WTC11 (cell line): ENCODE data around the gene CFAP119. TPM values are rescaled to one million over a fixed set of nuclear protein-coding genes. Genes with fewer than 3 reads are reported as not detected.

Experiments used
- ATAC-seq: fragments of 200-7000 bp; cut with Tn5 transposase; 2 replicates; pipeline ENCODE4 v1.10.0; 2021; ENCODE audit warnings: mild to moderate bottlenecking, moderate library complexity
- CTCF ChIA-PET: fragments of 300-600 bp; sonication (Branson Sonifier 250); formaldehyde crosslinking; loops from one replicate; lab custom pipeline; 2021; ENCODE audit warnings: antibody characterized with exemption; lab: Charles Lee
- POLR2A ChIA-PET: fragments of 350-600 bp; sonication (Branson Sonifier 250); formaldehyde crosslinking; loops from one replicate; lab custom pipeline; 2021; ENCODE audit warnings: antibody characterized with exemption; lab: Charles Lee
- DNase-seq: peaks from one replicate; pipeline ENCODE4 v3.0.0; 2021; ENCODE audit warnings: low spot score
- H3K27ac Mint-ChIP-seq: 2 replicates; pipeline ENCODE4 v1.8.0; 2021; ENCODE audit warnings: mixed read lengths
- H3K27me3 Mint-ChIP-seq: 2 replicates; pipeline ENCODE4 v1.8.0; 2021; ENCODE audit warnings: low read depth, mild to moderate bottlenecking, moderate library complexity, mixed read lengths
- H3K36me3 Mint-ChIP-seq: 2 replicates; pipeline ENCODE4 v1.8.0; 2021; ENCODE audit warnings: mixed read lengths
- H3K4me1 Mint-ChIP-seq: 2 replicates; pipeline ENCODE4 v1.8.0; 2022; ENCODE audit warnings: mixed read lengths
- H3K4me3 Mint-ChIP-seq: 2 replicates; pipeline ENCODE4 v1.8.0; 2021; ENCODE audit warnings: mild to moderate bottlenecking, moderate library complexity, mixed read lengths
- H3K9me3 Mint-ChIP-seq: 2 replicates; pipeline ENCODE4 v1.8.0; 2021; ENCODE audit warnings: mixed read lengths
- AR ChIP-seq: fragments of 250-450 bp; sonication (Bioruptor Pico); IDR thresholded peaks from 2 replicates; pipeline ENCODE4 v1.9.0; 2021; ENCODE audit warnings: mild to moderate bottlenecking
- ATF1 ChIP-seq: sonication (generic); formaldehyde crosslinking; IDR thresholded peaks from 2 replicates; pipeline ENCODE4 v1.8.1; 2023; ENCODE audit warnings: mild to moderate bottlenecking, moderate library complexity, missing genetic modification reagents
- CREB1 ChIP-seq: sonication (generic); formaldehyde crosslinking; IDR thresholded peaks from 2 replicates; pipeline ENCODE4 v1.8.0; 2023; ENCODE audit warnings: mild to moderate bottlenecking, missing genetic modification reagents
- E2F4 ChIP-seq: sonication (generic); formaldehyde crosslinking; IDR thresholded peaks from 2 replicates; pipeline ENCODE4 v1.8.1; 2022; ENCODE audit warnings: low read depth, mild to moderate bottlenecking, moderate library complexity, missing genetic modification reagents, borderline replicate concordance
- ELF4 ChIP-seq: sonication (generic); formaldehyde crosslinking; IDR thresholded peaks from 2 replicates; pipeline ENCODE4 v1.8.1; 2022; ENCODE audit warnings: low read depth, mild to moderate bottlenecking, moderate library complexity, missing genetic modification reagents
- FOXP1 ChIP-seq: sonication (generic); formaldehyde crosslinking; IDR thresholded peaks from 2 replicates; pipeline ENCODE4 v1.8.0; 2022; ENCODE audit warnings: missing genetic modification reagents, mild to moderate bottlenecking, moderate library complexity, borderline replicate concordance
- NFATC4 ChIP-seq: fragments of 250-450 bp; sonication (Bioruptor Pico); IDR thresholded peaks from 2 replicates; pipeline ENCODE4 v1.9.0; 2021; ENCODE audit warnings: mild to moderate bottlenecking
- SP1 ChIP-seq: sonication (generic); formaldehyde crosslinking; conservative IDR thresholded peaks from 2 replicates; pipeline ENCODE4 v1.8.1; 2022; ENCODE audit warnings: missing genetic modification reagents
- STAT6 ChIP-seq: sonication (generic); formaldehyde crosslinking; conservative IDR thresholded peaks from 2 replicates; pipeline ENCODE4 v1.8.1; 2023; ENCODE audit warnings: mild to moderate bottlenecking, low read depth, missing genetic modification reagents, moderate library complexity
- TP53 ChIP-seq: sonication (generic); formaldehyde crosslinking; IDR thresholded peaks from 2 replicates; pipeline ENCODE4 v1.8.1; 2023; ENCODE audit warnings: mild to moderate bottlenecking, missing genetic modification reagents
- ZMAT4 ChIP-seq: fragments of 250-450 bp; sonication (Bioruptor Pico); IDR thresholded peaks from 2 replicates; pipeline ENCODE4 v1.9.0; 2021; ENCODE audit warnings: mild to moderate bottlenecking
- ZNF121 ChIP-seq: sonication (generic); formaldehyde crosslinking; IDR thresholded peaks from 2 replicates; pipeline ENCODE4 v1.8.0; 2023; ENCODE audit warnings: missing genetic modification reagents
- ZNF396 ChIP-seq: fragments of 250-450 bp; sonication (Bioruptor Pico); IDR thresholded peaks from 2 replicates; pipeline ENCODE4 v1.8.0; 2021; ENCODE audit warnings: mild to moderate bottlenecking, moderate library complexity, borderline replicate concordance
- total RNA-seq: library from RNA; stranded (reverse); gene quantifications from 3 replicates; pipeline ENCODE4 v1.2.3, GENCODE V29; 2021
- TF ChIP-seq, protein P1 (sequence below): fragments of 250-450 bp; sonication (Bioruptor Pico); IDR thresholded peaks from 2 replicates; pipeline ENCODE4 v2.1.2; 2022; ENCODE audit warnings: mild to moderate bottlenecking, moderate library complexity
- TF ChIP-seq, protein P2 (sequence below): fragments of 250-450 bp; sonication (Bioruptor Pico); conservative IDR thresholded peaks from 2 replicates; pipeline ENCODE4 v1.9.0; 2021; ENCODE audit warnings: mild to moderate bottlenecking
- TF ChIP-seq, protein P3 (sequence below): fragments of 250-450 bp; sonication (Bioruptor Pico); IDR thresholded peaks from 2 replicates; pipeline ENCODE4 v1.8.0; 2021; ENCODE audit warnings: mild to moderate bottlenecking
- TF ChIP-seq, protein P4 (sequence below): sonication (generic); formaldehyde crosslinking; IDR thresholded peaks from 2 replicates; pipeline ENCODE4 v1.8.1; 2023; ENCODE audit warnings: mild to moderate bottlenecking, missing genetic modification reagents, moderate library complexity

Gene CFAP119
- total RNA-seq, 1 experiment from 2014 or later: 6.6 TPM

DNA sequence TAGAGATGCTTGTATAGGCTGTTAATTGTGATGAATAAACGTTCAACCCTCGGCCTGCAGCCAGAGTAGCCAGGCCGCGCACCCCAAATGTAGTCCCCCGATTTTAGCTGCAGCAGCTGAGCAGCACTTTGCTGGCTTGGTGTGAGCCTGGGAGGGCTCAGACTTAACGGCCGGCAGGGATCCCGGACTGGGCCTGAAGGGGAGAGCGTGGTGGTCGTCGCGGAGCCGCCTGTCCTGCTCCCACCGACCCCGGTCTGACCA lies 13.2 kb upstream of the CFAP119 start:
- Mint-ChIP-seq H3K27me3 (peaks cover 3% of the 10 kb centered on the region), H3K4me1 (peaks cover 25% of the 10 kb centered on the region), H3K9me3 (no peaks in the 10 kb centered on the region), H3K27ac (peak overlapping the region; percentile 98), H3K4me3 (peak overlapping the region; percentile 91), H3K36me3 (peaks cover 29% of the 10 kb centered on the region)
- DNase-seq (no peak), ATAC-seq (peak; percentile 1; the same call in 1 of the 2 replicates)
- CTCF ChIA-PET: interaction anchor here (0.8 to 1.5 kb wide), 5 partner anchors 23 to 167 kb away, joined by 4 to 8 read pairs (median 5); no protein-coding TSS in a partner anchor
- POLR2A ChIA-PET: interaction anchor here (0.6 to 1.2 kb wide), 12 partner anchors 12 to 127 kb away, joined by 3 to 12 read pairs (median 3); partner anchors contain the start of genes BCL7C, CFAP119, PHKG2 and ZNF629
- TF ChIP-seq STAT6 (CRISPR knock-in tag): no peak
- TF ChIP-seq ATF1 (CRISPR knock-in tag): 0 out of 2 replicates have a peak, but pooled peaks have one; percentile 13

DNA sequence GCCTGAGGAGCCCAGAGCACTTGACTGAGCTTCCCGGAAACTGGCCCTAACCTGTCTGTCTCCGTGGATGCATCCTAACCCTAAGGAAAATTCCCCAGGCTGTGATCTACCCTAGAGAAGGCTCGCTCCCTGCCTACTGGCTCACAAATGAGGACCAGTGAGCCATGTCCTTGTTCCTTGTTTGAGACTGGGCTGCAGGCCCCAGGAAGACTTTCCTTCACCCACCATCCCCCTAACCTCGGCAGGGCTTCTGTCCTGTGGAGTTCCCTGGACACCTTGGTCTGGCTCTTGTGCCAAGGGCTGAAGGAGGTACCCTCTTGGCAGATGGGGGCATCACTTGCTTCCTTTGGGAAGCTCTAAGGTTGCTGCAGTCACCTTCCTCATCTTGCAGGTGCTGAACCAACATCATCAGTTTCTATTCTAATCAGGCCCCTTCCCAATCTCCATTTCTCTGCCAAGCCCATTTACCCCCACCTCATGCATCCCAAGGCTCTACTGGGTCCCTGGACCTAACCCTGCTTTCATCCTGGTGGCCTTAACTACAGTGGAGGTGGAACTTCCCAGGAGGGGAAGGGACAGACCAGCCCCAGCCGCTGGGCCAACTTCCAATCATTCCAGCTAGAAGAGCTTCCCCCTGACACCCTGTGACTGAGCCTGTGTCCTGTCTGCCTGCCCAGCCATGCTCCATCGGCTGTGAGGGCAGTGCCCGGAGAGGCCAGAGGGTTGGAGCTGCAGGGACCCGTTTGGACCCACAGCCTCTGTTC lies 12.7 kb upstream of the CFAP119 start:
- peak overlapping the region; percentile 98; the same call in 1 of the 2 replicates for H3K27ac Mint-ChIP-seq
- POLR2A ChIA-PET: interaction anchor here (0.6 to 1.2 kb wide), 12 partner anchors 12 to 127 kb away, joined by 3 to 12 read pairs (median 3); partner anchors contain the start of genes BCL7C, CFAP119, PHKG2 and ZNF629
- H3K4me1 Mint-ChIP-seq: peaks cover 25% of the 10 kb centered on the region
- CTCF ChIA-PET: interaction anchor here (0.5 to 1.5 kb wide), 6 partner anchors 23 to 168 kb away, joined by 3 to 8 read pairs (median 4); no protein-coding TSS in a partner anchor
- ATAC-seq: no peak
- no peaks in the 10 kb centered on the region for H3K9me3 Mint-ChIP-seq
- peaks cover 32% of the 10 kb centered on the region for H3K36me3 Mint-ChIP-seq
- no peak for DNase-seq
- TF ChIP-seq FOXP1 (no peak), NFATC4 (CRISPR knock-in tag) (no peak), TP53 (CRISPR knock-in tag) (0 out of 2 replicates have a peak, but pooled peaks have one; percentile 9)
- TF ChIP-seq, protein P1, sequence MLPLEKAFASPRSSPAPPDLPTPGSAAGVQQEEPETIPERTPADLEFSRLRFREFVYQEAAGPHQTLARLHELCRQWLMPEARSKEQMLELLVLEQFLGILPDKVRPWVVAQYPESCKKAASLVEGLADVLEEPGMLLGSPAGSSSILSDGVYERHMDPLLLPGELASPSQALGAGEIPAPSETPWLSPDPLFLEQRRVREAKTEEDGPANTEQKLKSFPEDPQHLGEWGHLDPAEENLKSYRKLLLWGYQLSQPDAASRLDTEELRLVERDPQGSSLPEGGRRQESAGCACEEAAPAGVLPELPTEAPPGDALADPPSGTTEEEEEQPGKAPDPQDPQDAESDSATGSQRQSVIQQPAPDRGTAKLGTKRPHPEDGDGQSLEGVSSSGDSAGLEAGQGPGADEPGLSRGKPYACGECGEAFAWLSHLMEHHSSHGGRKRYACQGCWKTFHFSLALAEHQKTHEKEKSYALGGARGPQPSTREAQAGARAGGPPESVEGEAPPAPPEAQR (CRISPR knock-in tag): no peak
- TF ChIP-seq, all 79 proteins: peak for 1
- peak overlapping the region; percentile 91 for H3K4me3 Mint-ChIP-seq
- peaks cover 3% of the 10 kb centered on the region for H3K27me3 Mint-ChIP-seq

GRCh38 chr16:30773826-30774225 lies 12.0 kb upstream of the CFAP119 start:
- Mint-ChIP-seq H3K4me3 (no peak overlapping the region), H3K27me3 (peaks cover 3% of the 10 kb centered on the region), H3K4me1 (peaks cover 18% of the 10 kb centered on the region), H3K9me3 (no peaks in the 10 kb centered on the region), H3K27ac (no peak overlapping the region), H3K36me3 (peaks cover 39% of the 10 kb centered on the region)
- ChIA-PET CTCF (no interaction called here), POLR2A (no interaction called here)
- no peak for DNase-seq
- no peak for ATAC-seq
- TF ChIP-seq ZNF121 (CRISPR knock-in tag): no peak
- TF ChIP-seq ZNF396 (CRISPR knock-in tag): no peak
- no peak for TF ChIP-seq AR
- TF ChIP-seq ZMAT4 (CRISPR knock-in tag): no peak
- no peak for TF ChIP-seq ELF4 (CRISPR knock-in tag)
- TF ChIP-seq CREB1 (CRISPR knock-in tag): no peak
- TF ChIP-seq, protein P2, sequence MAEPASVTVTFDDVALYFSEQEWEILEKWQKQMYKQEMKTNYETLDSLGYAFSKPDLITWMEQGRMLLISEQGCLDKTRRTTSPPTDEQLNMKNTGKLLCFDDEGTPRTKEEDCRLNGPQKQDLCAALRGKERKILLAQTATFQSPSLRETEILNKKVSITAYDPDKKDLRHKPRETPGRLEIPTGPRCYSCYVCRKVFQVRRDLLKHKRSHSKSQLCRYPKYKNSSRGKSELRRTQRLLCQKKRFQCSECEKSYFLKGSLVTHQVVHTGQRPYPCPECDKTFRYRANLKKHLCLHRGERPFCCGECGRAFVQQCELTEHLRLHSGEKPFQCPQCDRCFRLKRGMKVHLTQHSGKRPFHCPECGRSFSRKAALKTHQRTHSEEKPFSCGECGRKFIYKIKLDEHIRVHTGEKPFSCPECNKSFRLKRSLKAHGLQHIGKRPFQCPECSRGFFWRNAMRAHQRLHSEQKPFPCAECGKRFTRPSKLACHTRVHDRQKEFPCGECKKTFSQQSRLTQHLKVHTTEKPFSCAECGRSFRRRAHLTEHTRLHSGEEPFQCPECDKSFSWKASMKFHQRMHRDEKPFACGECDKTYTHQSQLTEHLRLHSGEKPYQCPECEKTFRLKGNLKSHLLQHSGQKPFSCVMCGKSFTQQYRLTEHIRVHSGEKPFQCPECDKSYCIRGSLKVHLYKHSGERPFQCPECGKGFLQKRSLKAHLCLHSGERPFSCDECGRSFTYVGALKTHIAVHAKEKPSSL (CRISPR knock-in tag): no peak
- TF ChIP-seq, protein P3, sequence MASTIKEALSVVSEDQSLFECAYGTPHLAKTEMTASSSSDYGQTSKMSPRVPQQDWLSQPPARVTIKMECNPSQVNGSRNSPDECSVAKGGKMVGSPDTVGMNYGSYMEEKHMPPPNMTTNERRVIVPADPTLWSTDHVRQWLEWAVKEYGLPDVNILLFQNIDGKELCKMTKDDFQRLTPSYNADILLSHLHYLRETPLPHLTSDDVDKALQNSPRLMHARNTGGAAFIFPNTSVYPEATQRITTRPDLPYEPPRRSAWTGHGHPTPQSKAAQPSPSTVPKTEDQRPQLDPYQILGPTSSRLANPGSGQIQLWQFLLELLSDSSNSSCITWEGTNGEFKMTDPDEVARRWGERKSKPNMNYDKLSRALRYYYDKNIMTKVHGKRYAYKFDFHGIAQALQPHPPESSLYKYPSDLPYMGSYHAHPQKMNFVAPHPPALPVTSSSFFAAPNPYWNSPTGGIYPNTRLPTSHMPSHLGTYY: no peak
- TF ChIP-seq E2F4 (CRISPR knock-in tag): no peak
- TF ChIP-seq, protein P4, sequence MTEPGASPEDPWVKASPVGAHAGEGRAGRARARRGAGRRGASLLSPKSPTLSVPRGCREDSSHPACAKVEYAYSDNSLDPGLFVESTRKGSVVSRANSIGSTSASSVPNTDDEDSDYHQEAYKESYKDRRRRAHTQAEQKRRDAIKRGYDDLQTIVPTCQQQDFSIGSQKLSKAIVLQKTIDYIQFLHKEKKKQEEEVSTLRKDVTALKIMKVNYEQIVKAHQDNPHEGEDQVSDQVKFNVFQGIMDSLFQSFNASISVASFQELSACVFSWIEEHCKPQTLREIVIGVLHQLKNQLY (CRISPR knock-in tag): no peak
- TF ChIP-seq SP1 (CRISPR knock-in tag): no peak
